ENCODE data around the gene NCOA7.
"Not testable (repeated sequence)": the region's sequence is repeated elsewhere in the genome, so short reads cannot be mapped to it uniquely, and the experiment has no call there.

Gene NCOA7

DNA sequence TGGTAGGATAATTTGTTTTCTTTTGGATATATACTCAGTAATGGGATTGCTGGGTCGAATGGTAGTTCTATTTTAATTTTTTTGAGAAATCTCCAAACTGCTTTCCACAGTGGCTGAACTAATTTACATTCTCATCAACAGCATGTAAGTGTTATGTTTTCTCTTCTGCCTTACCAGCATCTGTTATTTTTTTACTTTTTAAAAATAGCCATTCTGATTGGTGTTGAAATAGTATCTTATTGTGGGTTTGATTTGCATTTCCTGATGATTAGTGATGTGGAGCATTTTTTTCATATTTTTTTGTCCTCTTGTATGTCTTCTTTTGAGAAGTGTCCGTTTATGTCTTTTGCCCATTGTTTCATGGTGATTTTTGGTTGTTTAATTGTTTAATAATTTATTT, 177.7 kb downstream of the NCOA7 start:
- DNase-seq (ENCODE audit: low read depth in 3 of 3, low spot score in 1 of 3): no peak

GRCh38 chr6:125970760-125971159, 180.0 kb downstream of the NCOA7 start:
- no peak for DNase-seq (ENCODE audit: low read depth in 3 of 3, low spot score in 1 of 3)

DNA sequence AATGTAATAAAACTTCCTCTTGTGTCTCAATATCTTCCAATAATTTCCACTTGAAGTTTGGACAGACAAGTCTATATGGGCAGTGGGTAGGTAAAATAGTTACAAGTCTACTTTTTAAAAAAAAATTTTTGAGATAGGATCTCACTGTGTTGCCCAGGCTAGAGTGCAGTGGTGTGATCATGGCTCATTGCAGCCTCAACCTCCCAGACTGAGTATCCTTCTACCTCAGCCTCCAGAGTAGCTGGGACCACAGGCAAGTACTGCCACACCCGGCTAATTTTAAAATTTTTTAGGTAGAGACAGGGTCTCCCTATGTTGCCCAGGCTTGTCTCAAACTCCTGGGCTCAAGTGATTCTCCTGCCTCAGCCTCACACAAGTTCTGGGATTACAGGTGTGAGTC, 181.7 kb downstream of the NCOA7 start:
- DNase-seq (ENCODE audit: low read depth in 3 of 3, low spot score in 1 of 3): not testable (repeated sequence)

DNA sequence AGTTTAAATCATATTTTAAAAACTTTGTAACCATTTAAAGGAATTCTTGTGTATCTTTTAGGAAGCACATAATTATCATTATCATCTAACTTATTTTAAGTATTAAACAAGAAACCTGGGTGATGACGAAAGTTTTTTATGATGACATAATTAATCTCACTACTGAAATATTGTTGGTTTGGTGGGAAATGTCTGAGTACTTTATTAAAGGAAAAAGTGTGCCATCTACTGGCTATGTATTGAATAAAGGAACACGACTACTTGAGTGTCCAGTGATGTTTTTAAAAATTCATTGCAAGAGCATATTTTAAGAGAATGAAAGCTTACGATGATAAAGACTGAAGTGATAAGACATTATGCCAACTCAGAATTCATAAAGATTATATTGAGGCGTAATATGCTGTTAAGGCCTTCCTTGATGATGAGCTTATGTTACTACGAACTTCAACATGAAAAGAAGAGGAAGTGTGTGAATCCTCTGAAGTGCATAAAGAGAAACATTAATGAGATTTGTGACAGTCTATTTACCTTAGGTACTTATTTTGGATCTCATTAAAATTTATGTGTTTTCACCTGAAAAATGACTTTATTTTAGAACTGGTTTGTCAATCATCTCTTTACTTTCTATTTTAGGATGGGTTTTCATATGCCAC, 183.6 kb downstream of the NCOA7 start:
- DNase-seq (ENCODE audit: low read depth in 3 of 3, low spot score in 1 of 3): no peak

- no peak for DNase-seq (ENCODE audit: low read depth in 3 of 3, low spot score in 1 of 3)
These were observed 188.3 kb downstream of the NCOA7 start for GRCh38 chr6:125979101-125979500.

All from stimulated activated CD4-positive, alpha-beta T cell treated with anti-CD3 and anti-CD28 coated beads, TNF-alpha, amount 100 ng/mL, for 1 hour (primary cell).